VCaP (cell line): ENCODE measurements around the gene TBXA2R.

Experiments
- H3K27ac ChIP-seq: fragments of 450-650 bp; 2 replicates; pipeline ENCODE4 v1.5.1; 2017
- TF ChIP-seq, protein P1 (sequence below): fragments of 450-650 bp; conservative IDR thresholded peaks from 2 replicates; pipeline ENCODE4 v1.5.1; 2017; ENCODE audit warnings: mild to moderate bottlenecking, moderate library complexity

Gene TBXA2R

DNA sequence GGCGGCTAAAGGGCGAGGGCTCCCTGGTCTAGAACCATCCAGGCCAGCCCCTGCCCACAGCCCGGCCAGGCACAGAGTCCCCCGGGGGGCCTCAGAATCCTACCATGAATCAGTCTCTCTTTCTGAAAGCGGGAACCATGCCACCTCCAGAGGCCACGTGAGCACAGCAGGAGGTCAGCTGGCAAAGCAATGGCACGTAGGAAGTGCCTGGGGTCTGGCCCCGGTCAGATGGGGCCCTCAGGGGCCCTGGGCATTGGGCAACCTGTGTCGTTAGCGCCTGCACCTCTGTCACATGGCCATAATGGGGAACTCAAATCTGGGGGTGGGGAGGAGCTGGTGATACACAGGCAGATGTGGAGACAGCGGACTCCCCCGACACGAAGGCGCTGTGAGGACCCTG lies 58.1 kb downstream of the TBXA2R start:
- no peak overlapping the region for H3K27ac ChIP-seq
- TF ChIP-seq, protein P1, sequence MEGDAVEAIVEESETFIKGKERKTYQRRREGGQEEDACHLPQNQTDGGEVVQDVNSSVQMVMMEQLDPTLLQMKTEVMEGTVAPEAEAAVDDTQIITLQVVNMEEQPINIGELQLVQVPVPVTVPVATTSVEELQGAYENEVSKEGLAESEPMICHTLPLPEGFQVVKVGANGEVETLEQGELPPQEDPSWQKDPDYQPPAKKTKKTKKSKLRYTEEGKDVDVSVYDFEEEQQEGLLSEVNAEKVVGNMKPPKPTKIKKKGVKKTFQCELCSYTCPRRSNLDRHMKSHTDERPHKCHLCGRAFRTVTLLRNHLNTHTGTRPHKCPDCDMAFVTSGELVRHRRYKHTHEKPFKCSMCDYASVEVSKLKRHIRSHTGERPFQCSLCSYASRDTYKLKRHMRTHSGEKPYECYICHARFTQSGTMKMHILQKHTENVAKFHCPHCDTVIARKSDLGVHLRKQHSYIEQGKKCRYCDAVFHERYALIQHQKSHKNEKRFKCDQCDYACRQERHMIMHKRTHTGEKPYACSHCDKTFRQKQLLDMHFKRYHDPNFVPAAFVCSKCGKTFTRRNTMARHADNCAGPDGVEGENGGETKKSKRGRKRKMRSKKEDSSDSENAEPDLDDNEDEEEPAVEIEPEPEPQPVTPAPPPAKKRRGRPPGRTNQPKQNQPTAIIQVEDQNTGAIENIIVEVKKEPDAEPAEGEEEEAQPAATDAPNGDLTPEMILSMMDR = no peak

DNA sequence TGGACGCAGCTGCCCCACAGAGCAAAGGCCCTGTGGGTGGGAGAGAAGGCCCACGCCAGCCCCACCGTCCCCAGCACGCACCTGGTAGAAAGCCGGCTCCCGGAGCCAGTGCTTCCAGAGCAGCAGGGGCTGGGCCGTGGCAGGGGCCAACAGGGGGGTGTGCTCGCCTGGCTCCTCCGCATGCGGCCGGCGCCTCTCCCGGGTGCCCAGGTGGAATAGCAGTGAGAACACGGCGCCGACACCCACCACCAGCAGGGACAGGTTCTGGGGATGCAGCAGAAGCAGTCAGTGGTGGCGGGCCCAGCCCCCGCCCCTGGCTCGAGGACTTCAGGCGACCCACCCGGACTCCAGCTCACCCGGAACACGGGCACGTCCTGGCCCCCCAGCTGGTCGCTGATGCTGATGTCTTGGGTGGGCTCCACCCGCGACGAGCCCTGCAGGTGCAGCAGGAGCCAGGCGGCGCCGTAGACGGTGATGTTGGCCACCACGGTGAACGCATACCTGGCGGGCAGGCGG lies 58.9 kb downstream of the TBXA2R start:
- TF ChIP-seq, protein P1 = no peak
- no peak overlapping the region for H3K27ac ChIP-seq

DNA sequence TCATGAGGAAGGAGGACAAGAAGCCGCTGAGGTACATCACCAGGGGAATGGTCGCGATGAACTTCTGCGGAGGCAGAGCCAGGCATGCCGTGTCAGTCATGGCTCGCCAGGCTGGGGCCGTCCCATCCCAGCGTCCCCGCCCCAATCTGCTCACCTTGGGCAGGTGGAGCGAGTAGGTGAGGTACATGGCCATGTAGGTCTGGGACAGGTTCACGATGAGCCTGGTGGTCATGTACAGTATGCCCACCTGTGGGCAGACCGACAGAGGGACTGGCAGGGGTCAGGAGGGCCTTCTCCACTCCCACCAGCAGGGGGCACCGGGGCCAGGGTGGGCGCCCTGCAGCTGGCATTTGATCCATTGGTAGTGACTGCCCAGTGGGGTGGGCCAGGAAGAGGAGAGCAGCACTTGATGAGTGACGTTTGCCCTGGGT lies 59.4 kb downstream of the TBXA2R start:
- TF ChIP-seq, protein P1 = 0 out of 2 replicates have a peak, but pooled peaks have one; percentile 33
- H3K27ac ChIP-seq = no peak overlapping the region

DNA sequence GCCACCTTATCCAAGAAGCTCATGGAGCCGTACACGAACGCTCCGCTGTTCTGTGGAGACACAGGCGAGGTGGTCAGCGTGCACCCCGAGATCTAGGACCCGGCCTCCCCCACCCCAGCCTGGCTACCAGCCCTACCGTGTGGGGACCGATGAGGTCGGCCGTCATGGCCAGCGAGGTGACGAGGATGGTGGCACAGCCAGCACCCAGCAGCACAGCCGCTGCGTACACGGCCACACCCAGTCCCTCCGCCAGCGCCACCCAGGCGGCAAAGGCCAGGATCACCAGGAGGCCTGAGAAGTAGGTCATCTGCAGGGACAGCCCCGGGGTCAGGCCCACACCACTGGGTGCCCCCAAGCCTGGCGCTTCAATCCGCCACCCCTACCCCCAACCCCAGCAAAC lies 60.6 kb downstream of the TBXA2R start:
- TF ChIP-seq, protein P1 = no peak
- H3K27ac ChIP-seq = no peak overlapping the region

DNA sequence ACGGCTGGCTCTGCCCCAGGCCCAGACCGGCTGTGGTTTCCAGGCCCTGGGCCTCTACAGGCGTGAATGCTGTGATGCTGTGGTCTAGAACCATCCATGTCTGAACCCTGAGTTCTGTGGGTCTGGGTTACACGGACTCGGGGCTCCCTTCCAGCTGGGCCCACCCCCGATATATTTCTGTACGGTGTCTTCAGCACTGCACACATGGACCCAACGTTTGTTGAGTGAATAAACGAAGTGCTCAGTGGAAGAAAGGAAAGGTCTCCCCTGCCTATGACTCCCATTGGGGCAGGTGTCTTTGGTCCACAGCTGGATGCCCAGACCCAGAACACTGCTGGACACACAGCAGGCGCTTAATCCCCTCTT lies 61.0 kb downstream of the TBXA2R start:
- H3K27ac ChIP-seq = no peak overlapping the region
- TF ChIP-seq, protein P1 = no peak

DNA sequence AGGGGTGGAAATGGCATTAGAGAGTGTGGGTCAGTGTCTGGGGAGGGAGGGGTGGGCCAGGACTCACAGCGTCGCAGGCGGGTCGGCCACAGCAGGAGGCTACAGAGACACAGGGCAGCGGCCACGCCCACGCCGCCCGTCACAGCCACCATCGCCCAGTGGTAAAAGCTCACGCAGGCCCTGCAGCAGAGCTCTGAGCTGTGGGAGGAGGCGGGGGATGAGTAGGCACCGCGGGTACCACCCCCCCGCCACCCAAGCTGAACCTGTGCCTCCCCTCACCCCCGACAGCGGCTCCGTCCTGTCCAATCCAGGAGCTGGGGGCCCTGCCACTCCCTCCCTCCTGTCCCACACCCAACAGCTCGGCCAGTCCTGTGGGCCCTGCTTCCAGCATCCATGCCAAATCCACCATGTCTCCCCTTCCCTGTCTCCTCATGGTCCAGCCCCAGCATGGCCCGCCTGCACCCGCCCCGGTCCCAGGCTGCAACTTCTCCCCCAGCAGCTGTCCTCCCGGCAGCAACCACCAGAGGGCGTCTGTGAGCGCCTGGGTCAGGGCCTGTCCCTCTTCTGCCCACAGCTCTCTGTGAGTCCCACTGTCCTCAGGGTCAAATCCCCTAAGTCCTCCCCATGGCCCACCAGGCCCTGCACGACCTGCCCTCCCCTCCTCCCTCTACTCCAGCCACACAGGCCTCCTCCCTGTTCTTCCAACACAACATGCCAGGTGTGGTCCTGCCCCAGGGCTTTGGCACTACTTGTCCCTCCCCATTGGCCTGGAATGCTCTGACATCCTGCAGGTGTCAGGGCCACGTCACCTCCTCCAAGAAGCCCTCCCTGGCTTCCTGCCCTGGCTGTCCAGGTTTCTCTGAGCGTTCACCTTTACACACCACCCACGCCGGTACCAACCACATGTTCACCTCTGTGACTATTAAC lies 61.7 kb downstream of the TBXA2R start:
- H3K27ac ChIP-seq = no peak overlapping the region
- TF ChIP-seq, protein P1 = peak; percentile 82
